GM12872 (cell line): Measurements from ENCODE around the gene LARP6.

Experiments used
- TF ChIP-seq, protein P1 (sequence below): IDR thresholded peaks from 3 replicates; pipeline ENCODE4 v1.5.1; 2011; ENCODE audit warnings: low read depth, mild to moderate bottlenecking, low read length, moderate library complexity; ENCODE audit not compliant: insufficient read depth

LARP6 gene

DNA sequence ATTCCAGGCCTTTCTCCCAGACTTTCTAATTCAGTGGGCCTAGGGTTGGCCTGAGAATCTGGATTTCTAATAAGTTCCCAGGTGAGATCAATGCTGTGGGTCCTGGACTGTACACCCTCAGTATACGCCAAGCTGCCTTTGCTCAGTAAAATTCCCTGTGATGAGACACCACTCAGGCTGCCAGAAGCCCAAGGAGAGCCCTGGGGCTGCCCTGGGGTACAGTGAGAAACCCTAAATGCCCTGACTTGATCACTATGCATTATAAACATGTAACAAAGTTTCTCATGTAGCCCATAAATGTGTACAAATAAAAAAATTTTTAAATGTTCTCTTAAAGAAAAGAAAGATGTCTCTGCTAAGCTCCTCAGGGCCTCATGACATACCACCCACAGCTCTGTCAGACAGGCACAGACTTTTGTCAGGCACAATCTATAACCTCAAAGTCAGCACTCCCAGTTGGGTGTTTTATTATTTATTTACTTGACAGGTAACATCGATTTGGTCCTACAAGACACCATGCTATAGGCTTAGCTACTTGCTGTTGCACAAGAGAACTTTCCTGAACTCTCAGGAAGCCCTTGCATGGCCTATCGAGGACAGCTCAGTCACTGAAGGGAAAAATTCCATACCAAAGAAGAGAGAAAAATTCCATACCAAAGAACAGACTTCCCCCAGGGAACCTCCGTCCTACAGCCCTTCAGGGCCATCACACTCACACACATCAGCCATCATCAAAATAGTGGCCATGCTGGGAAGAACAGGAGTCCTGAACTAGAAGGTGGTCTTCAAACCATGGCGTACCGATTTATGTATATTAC is 22.7 kb downstream of the LARP6 start:
- TF ChIP-seq, protein P1, sequence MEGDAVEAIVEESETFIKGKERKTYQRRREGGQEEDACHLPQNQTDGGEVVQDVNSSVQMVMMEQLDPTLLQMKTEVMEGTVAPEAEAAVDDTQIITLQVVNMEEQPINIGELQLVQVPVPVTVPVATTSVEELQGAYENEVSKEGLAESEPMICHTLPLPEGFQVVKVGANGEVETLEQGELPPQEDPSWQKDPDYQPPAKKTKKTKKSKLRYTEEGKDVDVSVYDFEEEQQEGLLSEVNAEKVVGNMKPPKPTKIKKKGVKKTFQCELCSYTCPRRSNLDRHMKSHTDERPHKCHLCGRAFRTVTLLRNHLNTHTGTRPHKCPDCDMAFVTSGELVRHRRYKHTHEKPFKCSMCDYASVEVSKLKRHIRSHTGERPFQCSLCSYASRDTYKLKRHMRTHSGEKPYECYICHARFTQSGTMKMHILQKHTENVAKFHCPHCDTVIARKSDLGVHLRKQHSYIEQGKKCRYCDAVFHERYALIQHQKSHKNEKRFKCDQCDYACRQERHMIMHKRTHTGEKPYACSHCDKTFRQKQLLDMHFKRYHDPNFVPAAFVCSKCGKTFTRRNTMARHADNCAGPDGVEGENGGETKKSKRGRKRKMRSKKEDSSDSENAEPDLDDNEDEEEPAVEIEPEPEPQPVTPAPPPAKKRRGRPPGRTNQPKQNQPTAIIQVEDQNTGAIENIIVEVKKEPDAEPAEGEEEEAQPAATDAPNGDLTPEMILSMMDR, result no peak

DNA sequence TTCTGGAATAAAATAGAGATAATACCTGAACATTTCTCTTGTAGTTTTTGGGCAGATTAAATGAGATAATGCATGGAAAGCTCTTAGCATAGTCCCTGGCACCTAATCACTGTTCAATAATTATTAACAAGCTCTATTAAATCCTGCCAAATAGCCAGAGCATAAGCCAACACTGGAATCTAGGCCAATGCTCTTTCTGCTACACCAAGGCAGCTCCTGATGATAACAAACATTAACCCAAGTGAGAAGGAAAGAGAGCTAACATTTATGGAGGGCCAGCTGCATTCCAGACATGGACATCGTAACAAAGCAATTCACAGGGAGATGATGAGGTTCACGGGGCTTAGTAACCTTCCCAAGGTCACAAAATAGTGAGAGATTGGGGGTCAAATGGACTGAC is 23.3 kb downstream of the LARP6 start:
- TF ChIP-seq, protein P1, result no peak

DNA sequence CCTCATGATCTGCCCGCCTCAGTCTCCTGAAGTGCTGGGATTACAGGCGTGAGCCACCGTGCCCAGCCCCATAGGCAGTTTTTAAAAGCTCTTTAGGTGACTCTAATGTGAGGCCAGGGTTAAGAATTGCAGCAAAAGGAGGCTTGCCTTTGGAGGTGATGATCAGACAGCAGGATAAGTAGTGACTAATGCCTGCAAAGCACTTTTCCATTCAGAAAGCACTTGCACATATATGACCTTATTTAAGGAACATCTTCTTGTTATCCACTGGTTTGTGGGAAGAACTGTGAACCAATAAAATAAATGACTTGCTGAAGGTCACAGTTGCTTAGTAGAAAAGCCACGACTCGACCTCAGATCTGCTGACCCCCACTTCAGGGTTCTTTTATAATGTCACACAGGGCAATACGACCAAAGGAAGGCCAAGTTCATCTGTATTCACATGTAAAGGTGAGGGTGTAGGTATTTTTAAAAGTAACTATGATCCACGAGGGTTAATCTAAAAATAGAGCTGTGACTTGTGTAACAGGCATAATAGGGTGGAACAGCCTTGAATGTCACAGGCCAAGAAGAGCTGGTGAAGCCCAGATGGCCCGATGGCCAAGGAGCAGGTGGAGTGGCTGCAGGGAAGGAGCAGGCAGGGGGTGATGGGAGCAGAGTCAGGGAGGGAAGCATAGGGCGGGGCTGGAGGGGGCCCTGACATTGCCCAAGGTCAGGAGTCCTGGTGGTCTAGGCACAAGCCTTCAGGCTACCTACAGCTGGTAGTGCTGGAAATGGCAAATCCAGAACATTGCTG is 24.4 kb downstream of the LARP6 start:
- TF ChIP-seq, protein P1, result no peak

DNA sequence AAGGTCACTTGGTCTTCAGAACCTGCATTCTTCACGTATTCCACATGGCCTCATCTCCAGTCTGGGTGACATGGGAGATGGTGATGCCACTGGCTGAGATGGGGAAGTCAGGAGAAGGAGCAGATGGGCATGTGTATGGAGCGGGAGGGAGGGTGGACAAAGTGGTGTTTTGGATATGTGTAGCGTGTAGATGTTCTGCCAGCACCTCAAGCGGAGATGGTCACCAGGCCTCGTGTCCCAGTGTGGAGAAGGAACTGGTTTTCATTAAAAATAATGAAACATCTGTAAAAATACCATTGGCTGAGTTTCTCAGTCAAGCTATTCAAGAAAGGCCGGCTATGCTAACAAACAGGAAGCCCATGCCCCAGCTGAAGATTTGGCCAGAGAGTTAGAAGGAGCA is 26.2 kb downstream of the LARP6 start:
- TF ChIP-seq, protein P1, result no peak

DNA sequence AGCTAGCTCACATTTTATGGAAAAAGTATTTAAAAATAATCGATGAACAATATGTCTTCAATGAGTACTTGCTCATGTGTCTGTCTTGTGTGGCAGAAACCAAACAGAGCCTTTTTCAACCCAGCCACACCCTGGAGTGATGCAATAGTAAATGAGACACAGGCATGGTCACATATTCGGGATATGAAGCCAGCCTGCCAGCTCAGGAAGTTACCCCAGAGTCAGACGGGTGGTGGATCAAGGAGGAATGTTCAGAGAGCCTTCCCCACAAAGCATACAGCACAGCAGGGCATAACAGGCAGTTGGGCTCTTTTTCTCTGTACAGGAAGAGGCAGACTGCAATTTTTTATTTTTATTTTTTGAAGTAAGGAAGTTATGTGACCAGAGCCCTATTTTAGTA is 27.3 kb downstream of the LARP6 start:
- TF ChIP-seq, protein P1, result no peak

DNA sequence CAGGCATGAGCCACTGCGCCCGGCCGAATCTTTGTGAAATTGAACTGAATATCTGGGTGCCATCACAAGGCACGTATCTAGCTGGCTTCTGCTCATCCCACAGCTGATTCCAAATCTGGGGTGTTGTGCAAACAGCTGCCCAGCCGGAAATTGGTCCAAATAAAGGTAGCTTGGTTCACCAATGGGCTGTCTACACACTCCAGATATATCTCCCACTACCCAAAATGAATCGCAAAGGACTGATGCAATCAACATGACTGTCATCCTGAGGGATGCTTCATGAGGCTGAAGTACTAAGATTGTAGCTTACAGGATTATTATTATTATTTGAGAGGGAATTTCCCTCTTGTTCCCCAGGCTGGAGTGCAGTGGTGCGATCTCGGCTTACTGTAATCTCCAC is 28.1 kb downstream of the LARP6 start:
- TF ChIP-seq, protein P1, result no peak

DNA sequence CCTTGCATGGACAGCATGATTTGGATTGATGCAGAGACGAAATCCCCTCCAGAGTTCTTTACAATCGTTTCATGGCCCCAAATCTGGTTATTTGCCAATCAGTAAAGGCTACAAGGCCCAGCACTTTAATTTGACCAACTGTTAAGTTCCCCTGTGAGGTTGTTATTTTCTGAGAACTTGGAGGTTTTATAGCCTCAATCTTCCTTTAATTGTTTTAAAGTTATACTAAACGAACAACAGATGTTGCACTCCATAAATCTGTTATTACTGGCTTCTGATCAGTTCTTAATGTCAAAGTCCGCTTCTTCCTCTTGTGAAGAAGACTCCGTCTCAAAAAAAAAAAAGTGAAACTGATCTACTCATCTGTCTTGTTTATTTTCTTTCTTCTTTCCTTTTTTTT is 30.8 kb downstream of the LARP6 start:
- TF ChIP-seq, protein P1, result no peak
